Cardiac muscle cell (in vitro differentiated cells and primary cell): ENCODE results near the gene CCDC63. TPM values are rescaled to one million over a fixed set of nuclear protein-coding genes. Genes with fewer than 3 reads are reported as not detected.
"Not testable (repeated sequence)": the region's sequence is repeated elsewhere in the genome, so short reads cannot be mapped to it uniquely, and the experiment has no call there.

Experiments used
- DNase-seq, 2 donors: peaks; one replicate each; pipeline versions ENCODE4 v3.0.0 to v3.0.0-alpha.2; 2010 to 2017; ENCODE audit warnings: low read depth in 1 of 2, low spot score in 1 of 2
- H3K27ac ChIP-seq: fragments of 200-600 bp; sonication (generic); 2 replicates; pipeline ENCODE4 v1.5.1; 2016
- H3K27me3 ChIP-seq: fragments of 200-600 bp; sonication (generic); 2 replicates; pipeline ENCODE4 v1.6.0; 2016; ENCODE audit warnings: control low read depth
- H3K36me3 ChIP-seq: fragments of 200-600 bp; sonication (generic); 2 replicates; pipeline ENCODE4 v1.5.1; 2016; ENCODE audit warnings: control low read depth
- H3K4me1 ChIP-seq: fragments of 200-600 bp; sonication (generic); 2 replicates; pipeline ENCODE4 v1.8.1; 2017; ENCODE audit warnings: low read depth, mild to moderate bottlenecking, mixed run types
- H3K4me3 ChIP-seq: fragments of 200-600 bp; sonication (generic); 2 replicates; pipeline ENCODE4 v1.5.1; 2016; ENCODE audit warnings: mild to moderate bottlenecking
- H3K9me3 ChIP-seq: fragments of 200-600 bp; sonication (generic); 2 replicates; pipeline ENCODE4 v1.5.1; 2017; ENCODE audit warnings: low read depth, mild to moderate bottlenecking, control low read depth
- CTCF ChIP-seq: IDR thresholded peaks from 2 replicates; pipeline ENCODE4 v1.5.1; 2012; ENCODE audit warnings: low read depth, mild to moderate bottlenecking, low read length
- polyA plus RNA-seq: library from polyadenylated mRNA; unstranded; fragments of >200 nt; fragmentation: Nextera tagmentation; extraction: Ambion mirVana; gene quantifications from 2 replicates; pipeline ENCODE4 v1.2.1, GENCODE V29; 2016
- total RNA-seq: library from RNA; depleted of rRNA; stranded (reverse); fragments of >200 nt; gene quantifications from 2 replicates; pipeline ENCODE4 v1.2.3, GENCODE V29; 2016

CCDC63 gene
- total and polyA plus RNA-seq, 2 experiments from 2014 or later, result 0.22 TPM; not detected in 1

DNA sequence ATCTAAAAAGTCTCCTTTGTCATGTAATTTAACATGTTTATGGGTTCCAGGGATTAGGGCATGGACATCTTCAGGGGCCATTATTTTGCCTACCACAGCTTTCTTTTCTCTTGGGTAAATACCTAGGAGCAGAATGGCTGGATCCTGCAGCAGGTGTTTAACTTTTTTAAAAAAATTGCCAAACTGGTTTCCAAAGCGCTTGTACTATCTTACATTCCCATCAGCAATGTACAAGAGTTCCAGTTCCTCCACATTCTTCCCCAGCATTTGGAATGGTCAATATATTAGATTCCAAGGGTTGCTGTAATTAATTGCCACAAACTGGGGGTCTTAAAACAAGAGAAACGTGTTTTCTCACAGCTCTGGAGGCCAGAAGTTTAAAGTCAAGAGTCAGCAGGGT, 101.3 kb downstream of the CCDC63 start:
- no peaks in the 10 kb centered on the region for H3K36me3 ChIP-seq
- no peak overlapping the region for H3K27ac ChIP-seq
- H3K4me3 ChIP-seq, result no peak overlapping the region
- TF ChIP-seq CTCF, result no peak
- H3K4me1 ChIP-seq, result no peaks in the 10 kb centered on the region
- no peaks in the 10 kb centered on the region for H3K9me3 ChIP-seq
- no peak for DNase-seq
- H3K27me3 ChIP-seq, result no peaks in the 10 kb centered on the region

- H3K27ac ChIP-seq, H3K9me3 ChIP-seq, H3K4me3 ChIP-seq, H3K4me1 ChIP-seq, H3K36me3 ChIP-seq, H3K27me3 ChIP-seq, DNase-seq: not testable (repeated sequence)
These were observed 103.7 kb downstream of the CCDC63 start for GRCh38 chr12:110950466-110950865.

DNA sequence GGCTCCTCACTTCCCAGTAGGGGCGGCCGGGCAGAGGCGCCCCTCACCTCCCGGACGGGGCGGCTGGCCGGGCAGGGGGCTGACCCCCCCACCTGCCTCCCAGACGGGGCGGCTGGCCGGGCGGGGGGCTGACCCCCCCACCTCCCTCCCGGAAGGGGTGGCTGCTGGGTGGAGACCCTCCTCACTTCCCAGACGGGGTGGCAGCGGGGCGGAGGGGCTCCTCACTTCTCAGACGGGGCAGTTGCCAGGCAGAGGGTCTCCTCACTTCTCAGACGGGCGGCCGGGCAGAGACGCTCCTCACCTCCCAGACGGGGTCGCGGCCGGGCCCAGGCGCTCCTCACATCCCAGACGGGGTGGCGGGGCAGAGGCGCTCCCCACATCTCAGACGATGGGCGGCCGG, 104.1 kb downstream of the CCDC63 start:
- DNase-seq, H3K4me1 ChIP-seq, H3K27me3 ChIP-seq, H3K9me3 ChIP-seq, H3K4me3 ChIP-seq, H3K27ac ChIP-seq, H3K36me3 ChIP-seq: not testable (repeated sequence)

Other genes starting within 250 kb of the CCDC63 start
- 35.1 and 54.1 TPM in 2 replicates for gene TCTN1, start 232.9 kb upstream of the CCDC63 start, total RNA-seq
- 49.1 and 70.3 TPM in 2 replicates for gene TCTN1, start 232.9 kb upstream of the CCDC63 start, polyA plus RNA-seq
- gene HVCN1, start 157.9 kb upstream of the CCDC63 start, total RNA-seq, result 2.9 and 8.7 TPM in 2 replicates
- 3.8 and 6.1 TPM in 2 replicates for gene HVCN1, start 157.9 kb upstream of the CCDC63 start, polyA plus RNA-seq
- 118 and 150 TPM in 2 replicates for gene PPP1CC, start 104.1 kb upstream of the CCDC63 start, total RNA-seq
- 85.2 and 124 TPM in 2 replicates for gene PPP1CC, start 104.1 kb upstream of the CCDC63 start, polyA plus RNA-seq
- gene MYL2, start 73.6 kb downstream of the CCDC63 start, total RNA-seq, result 2.7 and 12.2 TPM in 2 replicates
- 19.8 and 65.0 TPM in 2 replicates for gene MYL2, start 73.6 kb downstream of the CCDC63 start, polyA plus RNA-seq
- gene CUX2, start 187.2 kb downstream of the CCDC63 start, total RNA-seq, result 6.6 and 7.4 TPM in 2 replicates
- 2.1 and 2.6 TPM in 2 replicates for gene CUX2, start 187.2 kb downstream of the CCDC63 start, polyA plus RNA-seq